ENCODE measurements around the gene PANX2. TPM values are rescaled to one million over a fixed set of nuclear protein-coding genes. Genes with fewer than 3 reads are reported as not detected.

The PANX2 gene
- total RNA-seq, 1 donor = under 0.01 TPM

DNA sequence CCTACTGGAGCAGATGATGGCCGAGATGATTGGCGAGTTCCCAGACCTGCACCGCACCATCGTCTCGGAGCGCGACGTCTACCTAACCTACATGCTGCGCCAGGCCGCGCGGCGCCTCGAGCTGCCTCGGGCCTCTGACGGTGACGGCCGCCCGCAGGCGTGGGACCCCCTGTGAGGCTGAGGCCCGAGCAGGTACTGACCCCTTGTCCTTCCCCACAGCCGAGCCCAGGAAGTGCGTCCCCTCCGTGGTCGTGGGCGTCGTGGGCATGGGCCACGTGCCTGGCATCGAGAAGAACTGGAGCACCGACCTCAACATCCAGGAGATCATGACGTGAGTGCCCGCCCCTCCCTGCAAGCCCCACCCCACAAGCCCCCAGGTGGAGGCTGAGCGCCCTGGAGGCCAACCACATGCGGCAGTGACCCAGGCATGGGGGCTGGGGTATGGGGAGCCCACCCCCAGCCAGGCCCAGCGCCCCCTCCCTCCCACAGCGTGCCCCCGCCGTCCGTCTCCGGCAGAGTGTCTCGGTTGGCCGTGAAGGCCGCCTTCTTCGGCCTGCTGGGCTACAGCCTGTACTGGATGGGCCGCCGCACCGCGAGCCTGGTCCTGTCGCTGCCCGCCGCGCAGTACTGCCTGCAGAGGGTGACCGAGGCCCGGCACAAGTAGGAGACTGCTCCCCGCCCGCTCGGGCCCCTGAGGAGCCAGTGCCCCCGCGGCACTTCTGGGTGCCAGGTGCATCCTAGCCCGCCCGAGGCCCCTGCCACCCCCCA is 27.5 kb downstream of the PANX2 start:
- TF ChIP-seq, protein P1, sequence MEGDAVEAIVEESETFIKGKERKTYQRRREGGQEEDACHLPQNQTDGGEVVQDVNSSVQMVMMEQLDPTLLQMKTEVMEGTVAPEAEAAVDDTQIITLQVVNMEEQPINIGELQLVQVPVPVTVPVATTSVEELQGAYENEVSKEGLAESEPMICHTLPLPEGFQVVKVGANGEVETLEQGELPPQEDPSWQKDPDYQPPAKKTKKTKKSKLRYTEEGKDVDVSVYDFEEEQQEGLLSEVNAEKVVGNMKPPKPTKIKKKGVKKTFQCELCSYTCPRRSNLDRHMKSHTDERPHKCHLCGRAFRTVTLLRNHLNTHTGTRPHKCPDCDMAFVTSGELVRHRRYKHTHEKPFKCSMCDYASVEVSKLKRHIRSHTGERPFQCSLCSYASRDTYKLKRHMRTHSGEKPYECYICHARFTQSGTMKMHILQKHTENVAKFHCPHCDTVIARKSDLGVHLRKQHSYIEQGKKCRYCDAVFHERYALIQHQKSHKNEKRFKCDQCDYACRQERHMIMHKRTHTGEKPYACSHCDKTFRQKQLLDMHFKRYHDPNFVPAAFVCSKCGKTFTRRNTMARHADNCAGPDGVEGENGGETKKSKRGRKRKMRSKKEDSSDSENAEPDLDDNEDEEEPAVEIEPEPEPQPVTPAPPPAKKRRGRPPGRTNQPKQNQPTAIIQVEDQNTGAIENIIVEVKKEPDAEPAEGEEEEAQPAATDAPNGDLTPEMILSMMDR (IDR thresholded peaks at IDR 0.05; ENCODE audit: extremely low read depth, low read depth, low read length) = no peak
- Histone ChIP-seq H3K36me3 (ENCODE audit: insufficient read depth, low read length) (peaks cover 21% of the 10 kb centered on the region), H3K4me1 (ENCODE audit: insufficient read depth, low read length) (peaks cover 9% of the 10 kb centered on the region)

DNA sequence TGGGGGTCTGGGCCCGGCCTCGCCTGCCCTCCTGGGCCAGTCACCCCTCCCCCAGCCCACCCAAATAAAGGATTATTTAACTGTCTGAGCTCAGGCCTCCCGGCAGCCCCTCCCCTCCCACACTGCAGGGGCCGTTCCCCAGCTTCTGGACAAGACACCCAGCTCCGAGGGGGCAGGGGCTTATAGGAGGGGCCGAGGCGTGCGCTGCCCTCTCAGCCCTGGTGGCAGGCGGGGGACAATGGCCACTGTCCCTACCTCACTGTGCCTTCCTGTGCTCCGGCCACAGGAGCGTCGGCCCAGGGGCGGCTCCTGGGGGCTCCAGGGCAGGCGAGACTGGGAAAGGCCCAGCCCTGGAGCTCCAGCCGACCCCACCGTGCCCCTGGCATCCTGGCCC is 28.1 kb downstream of the PANX2 start:
- Histone ChIP-seq H3K36me3 (ENCODE audit: insufficient read depth, low read length) (peaks cover 24% of the 10 kb centered on the region), H3K27me3 (ENCODE audit: insufficient read depth, low read length) (no peaks in the 10 kb centered on the region), H2AFZ (ENCODE audit: low read length) (no peak overlapping the region), H3K4me1 (ENCODE audit: insufficient read depth, low read length) (peaks cover 9% of the 10 kb centered on the region), H3K4me3 (ENCODE audit: insufficient read depth, low read length) (no peak overlapping the region), H4K20me1 (ENCODE audit: insufficient read depth, low read length) (peaks cover 17% of the 10 kb centered on the region), H3K9me3 (ENCODE audit: low read depth, low read length) (no peaks in the 10 kb centered on the region), H3K27ac (ENCODE audit: low read depth, low read length) (no peak overlapping the region), H3K79me2 (ENCODE audit: insufficient read depth, low read length) (peaks cover 25% of the 10 kb centered on the region), H3K4me2 (ENCODE audit: insufficient read depth, low read length) (no peak overlapping the region)
- TF ChIP-seq, protein P1 (IDR thresholded peaks at IDR 0.05; ENCODE audit: extremely low read depth, low read depth, low read length) = no peak
- no peak for DNase-seq (ENCODE audit: insufficient read length, low spot score, missing footprints)

More for the DNA sequence above, 27.5 kb downstream of the PANX2 start:
- Histone ChIP-seq H2AFZ (ENCODE audit: low read length) (no peak overlapping the region), H3K9me3 (ENCODE audit: low read depth, low read length) (no peaks in the 10 kb centered on the region), H3K27me3 (ENCODE audit: insufficient read depth, low read length) (no peaks in the 10 kb centered on the region), H3K4me2 (ENCODE audit: insufficient read depth, low read length) (no peak overlapping the region), H3K79me2 (ENCODE audit: insufficient read depth, low read length) (peaks cover 25% of the 10 kb centered on the region), H3K4me3 (ENCODE audit: insufficient read depth, low read length) (no peak overlapping the region), H3K27ac (ENCODE audit: low read depth, low read length) (no peak overlapping the region), H4K20me1 (ENCODE audit: insufficient read depth, low read length) (peaks cover 17% of the 10 kb centered on the region)
- DNase-seq (ENCODE audit: insufficient read length, low spot score, missing footprints) = no peak

GRCh38 chr22:50199251-50199721 is 28.8 kb downstream of the PANX2 start:
- Histone ChIP-seq H3K27me3 (ENCODE audit: insufficient read depth, low read length) (no peaks in the 10 kb centered on the region), H3K4me2 (ENCODE audit: insufficient read depth, low read length) (no peak overlapping the region)

More at GRCh38 chr22:50199251-50199721, 28.8 kb downstream of the PANX2 start:
- Histone ChIP-seq H3K79me2 (ENCODE audit: insufficient read depth, low read length) (peaks cover 27% of the 10 kb centered on the region), H3K36me3 (ENCODE audit: insufficient read depth, low read length) (peaks cover 21% of the 10 kb centered on the region), H2AFZ (ENCODE audit: low read length) (no peak overlapping the region), H3K27ac (ENCODE audit: low read depth, low read length) (no peak overlapping the region), H3K4me3 (ENCODE audit: insufficient read depth, low read length) (no peak overlapping the region), H4K20me1 (ENCODE audit: insufficient read depth, low read length) (peaks cover 22% of the 10 kb centered on the region), H3K9me3 (ENCODE audit: low read depth, low read length) (no peaks in the 10 kb centered on the region), H3K4me1 (ENCODE audit: insufficient read depth, low read length) (peaks cover 9% of the 10 kb centered on the region)
- no peak for DNase-seq (ENCODE audit: insufficient read length, low spot score, missing footprints)
- TF ChIP-seq, protein P1 (IDR thresholded peaks at IDR 0.05; ENCODE audit: extremely low read depth, low read depth, low read length) = no peak
